ENCODE measurements around the gene VSTM2B.

Gene VSTM2B

DNA sequence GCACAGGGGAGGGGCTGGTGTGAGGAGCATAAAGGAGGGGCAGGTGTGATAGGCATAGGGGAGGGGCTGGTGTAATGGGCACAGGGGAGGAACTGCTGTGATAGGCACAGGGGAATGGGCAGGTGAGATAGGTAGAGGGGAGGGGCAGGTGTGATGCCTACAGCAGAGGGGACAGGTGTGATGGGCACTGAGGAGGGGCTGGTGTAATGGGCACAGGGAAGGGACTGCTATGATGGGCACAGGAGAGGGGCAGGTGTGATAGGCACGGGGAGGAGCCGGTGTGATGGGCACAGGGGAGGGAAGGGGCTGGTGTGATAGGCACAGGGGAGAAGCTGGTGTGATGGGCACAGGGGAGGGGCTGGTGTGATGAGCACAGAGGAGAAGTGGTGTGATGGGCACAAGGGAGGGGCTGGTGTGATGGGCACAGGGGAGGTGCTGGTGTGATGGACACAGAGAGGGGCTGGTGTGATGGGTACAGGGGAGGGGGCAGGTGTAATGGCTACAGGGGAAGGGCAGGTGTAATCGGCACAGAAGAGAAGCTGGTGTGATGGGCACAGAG, 40.8 kb downstream of the VSTM2B start:
- DNase-seq (ENCODE audit: low read depth): no peak

DNA sequence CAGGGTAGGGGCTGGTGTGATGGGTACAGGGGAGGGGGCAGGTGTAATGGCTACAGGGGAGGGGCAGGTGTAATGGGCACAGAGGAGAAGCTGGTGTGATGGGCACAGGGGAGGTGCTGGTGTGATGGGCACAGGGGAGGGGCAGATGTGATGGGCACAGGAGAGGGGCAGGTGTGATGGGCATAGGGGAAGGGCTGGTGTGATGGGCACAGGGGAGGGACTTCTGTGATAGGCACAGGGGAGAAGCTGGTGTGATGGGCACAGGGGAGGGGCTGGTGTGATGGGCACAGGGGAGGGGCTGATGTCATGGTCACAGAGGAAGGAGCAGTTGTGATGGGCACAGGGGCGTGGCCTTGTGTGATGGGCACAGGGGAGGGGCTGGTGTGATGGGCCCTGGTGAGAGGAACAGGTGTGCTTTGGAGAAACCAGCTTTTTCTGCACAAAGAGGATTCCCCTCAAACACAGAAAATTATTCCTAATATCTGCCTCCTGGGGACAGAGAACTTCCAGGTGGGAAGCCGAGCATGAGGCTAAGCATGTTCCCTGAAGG, 41.6 kb downstream of the VSTM2B start:
- no peak for DNase-seq (ENCODE audit: low read depth)

DNA sequence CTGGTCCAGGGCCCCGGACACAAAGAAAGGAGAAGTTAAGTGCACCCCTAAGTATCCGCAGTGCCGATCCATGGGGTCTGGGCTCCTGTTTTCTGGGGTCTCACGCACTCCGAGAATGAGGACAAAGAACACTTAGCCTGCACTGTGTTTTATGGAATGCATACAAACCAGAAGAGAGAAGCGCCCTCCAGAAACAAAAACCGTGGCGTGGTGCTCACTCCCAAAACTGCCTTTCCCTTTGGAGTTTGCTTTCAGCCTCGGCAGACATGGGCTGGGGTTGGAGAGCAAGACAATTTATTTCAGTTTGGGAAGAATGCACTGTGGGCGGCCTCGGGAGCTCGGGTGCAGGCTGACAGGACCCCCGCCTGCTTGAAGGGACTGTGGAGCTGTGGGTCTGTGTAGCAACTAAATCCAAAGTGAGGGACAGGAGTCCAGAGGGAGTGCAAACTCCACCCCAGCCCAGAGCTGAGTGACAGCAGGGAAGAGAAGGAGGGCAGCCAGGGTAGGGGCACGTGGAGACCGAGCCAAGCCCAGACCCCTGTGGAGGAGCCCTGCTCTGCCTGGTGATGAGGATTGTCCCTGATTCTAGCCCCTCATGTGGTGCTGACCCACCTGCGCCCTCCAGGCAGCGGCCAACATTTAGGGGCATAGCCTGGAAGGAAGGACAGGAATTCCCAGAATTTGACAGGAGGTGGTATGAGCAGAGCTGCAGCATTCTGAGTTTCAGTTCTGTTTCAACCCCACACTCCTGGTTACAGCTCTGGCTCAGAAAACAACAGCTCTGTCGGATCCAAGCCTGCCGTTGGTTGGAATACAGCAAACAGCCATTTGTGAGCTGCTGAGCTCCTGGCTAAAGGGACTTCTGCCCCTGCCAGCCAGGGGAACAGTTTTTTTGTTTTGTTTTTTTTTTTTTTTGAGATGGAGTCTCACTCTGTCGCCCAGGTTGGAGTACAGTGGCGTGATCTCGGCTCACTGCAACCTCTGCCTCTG, 42.5 kb downstream of the VSTM2B start:
- no peak for DNase-seq (ENCODE audit: low read depth)

DNA sequence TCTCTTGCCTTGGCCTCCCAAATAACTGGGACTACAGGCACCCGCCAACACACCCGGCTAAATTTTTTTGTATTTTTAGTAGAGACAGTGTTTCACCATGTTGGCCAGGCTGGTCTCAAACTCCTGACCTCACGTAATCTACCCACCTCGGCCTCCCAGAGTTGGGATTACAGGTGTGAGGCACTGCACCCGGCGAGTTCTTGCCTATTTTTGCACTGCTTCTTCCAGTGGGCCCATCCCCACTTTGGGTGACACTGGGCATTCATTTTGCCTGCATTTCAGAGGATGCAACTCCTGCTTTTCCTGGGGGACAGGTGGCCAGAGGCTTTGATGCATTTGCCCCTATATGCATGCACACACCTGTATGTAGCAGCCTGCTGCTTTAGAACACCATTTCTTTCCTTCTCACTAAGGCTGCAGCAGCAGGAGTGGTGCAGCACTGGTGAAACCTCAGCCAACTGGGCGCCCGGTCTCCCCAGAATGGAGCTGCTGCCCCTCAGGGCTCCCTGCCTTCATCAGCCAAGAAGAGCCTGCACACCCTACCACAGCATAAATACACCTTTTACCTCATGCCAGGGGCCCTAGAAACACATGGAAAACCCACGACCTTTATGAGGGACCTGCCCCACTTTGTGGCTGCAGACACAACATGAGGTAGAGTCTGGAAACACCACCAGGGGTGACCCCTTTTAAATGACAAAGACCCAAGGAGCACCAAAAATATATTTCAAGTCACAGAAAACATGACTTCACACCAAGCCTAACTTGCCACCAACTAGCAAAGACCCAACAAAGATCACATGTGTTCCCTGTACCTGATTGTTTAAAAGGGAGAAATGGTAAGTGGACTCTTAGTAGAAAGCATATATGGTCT, 43.5 kb downstream of the VSTM2B start:
- DNase-seq (ENCODE audit: low read depth): no peak

DNA sequence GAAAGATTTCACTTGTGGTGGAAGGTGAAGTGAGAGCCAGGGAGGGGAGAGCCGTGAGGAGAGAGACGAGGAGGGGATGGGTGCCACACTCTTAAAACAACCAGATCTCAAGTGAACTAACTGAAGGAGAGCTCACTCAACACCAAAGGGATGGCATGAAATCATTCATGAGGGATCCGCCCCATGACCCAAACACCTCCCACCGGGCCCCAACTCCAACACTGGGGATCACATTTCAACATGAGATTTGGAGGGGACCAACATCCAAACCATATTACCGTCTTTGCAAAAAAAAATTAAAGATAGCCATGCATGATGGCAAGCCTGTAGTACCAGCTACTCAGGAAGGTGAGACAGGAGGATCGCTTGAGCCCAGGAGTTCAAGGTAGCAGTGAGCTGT, 45.4 kb downstream of the VSTM2B start:
- no peak for DNase-seq (ENCODE audit: low read depth)

DNA sequence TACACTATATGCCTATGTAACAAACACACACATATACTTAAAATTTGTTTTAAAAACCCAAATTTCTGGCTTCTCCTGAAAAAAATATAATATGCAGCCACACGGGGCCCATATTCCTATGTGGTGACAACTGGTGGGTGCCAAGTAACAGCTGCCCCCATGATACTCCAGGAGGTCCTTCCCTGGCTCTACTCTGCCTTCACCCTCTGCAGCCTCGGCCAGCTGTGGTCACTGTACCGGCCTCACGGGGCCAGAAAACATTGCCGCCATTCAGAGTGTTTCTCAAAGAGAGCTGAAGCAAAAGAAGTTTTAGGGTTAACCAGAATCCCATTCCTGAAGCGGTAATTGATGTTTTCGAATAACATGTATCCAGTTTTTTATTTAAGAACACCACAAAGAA, 47.7 kb downstream of the VSTM2B start:
- DNase-seq (ENCODE audit: low read depth): no peak

DNA sequence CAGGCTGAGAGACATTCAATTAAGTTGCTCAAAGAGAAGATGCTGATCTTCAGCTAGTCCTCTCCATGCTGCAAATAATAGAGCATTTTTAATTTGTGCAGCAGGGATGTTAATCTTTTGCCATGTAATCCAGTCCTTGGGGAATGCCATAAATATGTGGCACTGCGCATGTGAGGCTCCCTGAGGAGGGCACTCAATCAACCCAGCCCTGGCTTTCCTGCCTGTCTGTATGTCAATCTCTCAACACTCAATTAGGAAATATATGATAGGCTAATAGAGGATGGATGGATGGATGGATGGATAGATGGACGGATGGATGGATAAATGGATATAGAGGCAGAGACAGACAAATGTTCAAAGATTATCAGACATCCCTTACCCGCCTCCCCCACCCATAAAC, 48.7 kb downstream of the VSTM2B start:
- no peak for DNase-seq (ENCODE audit: low read depth)

DNA sequence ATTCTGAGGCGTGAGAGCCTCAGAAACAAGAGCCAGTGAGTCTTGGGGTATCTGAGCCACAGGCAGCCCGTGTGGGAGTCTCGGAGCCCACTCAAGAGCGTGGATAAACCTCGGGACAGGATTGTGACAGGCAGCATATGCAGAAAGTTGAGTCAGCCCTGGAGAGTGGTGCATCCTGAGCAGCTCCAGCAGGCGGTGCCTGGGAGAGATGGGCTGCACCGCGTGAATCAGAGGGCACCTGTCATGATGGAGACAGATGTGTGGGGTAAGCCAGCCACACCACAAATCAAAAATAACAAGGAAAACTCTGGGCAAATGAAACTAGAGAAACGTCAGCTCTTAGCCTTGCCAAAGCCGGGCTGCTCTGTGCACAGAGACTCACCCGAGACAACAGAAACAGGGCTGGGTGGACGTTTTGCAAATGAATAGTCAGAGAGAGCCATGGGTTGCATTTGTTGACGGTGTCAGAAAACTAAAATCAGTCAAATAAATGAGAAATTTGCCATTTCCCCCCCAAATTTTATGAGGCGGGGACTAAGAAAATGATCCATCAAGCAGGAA, 50.3 kb downstream of the VSTM2B start:
- DNase-seq (ENCODE audit: low read depth): no peak

DNA sequence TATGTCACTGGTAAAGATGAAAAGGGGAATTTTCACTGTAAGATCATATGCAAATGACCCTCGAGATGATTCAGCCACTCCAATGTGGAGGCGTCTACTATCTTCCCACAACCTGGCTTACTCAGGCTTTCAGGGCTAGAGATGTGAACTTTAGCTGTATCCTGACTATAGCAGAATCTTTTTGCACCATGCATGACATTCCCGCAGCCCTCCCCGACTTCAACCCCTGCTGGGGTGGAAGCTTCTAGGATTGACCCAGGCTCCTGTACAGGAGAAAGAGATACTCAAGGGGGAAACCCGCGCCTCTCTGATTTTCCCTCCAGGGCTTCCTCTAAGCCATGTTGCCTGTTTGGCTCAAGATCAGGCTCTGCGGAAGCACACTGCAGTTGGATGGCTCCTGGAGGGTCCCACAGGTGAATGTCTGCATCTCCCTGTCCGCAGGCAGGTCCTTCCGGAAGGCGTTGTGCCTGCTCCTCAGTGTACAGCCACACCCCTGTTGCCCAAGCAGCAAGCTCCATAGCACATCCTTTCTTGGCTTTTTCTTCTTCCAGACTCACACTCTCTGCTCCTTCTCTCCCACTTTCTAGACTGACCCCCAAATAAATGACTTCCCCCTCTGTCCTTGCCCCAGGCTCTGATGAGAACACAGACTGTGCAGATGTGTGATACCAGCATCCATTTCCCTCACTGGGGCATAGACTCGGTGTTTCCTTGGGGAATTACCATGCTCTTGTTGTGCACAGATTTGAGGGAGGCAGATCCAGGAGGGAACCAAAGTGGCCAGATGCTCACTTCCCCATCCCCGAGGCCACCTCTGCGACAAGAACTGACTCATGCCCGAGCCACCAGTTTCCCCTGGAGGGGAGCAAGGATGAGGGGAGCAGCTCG, 51.2 kb downstream of the VSTM2B start:
- DNase-seq (ENCODE audit: low read depth): peak; percentile 39

DNA sequence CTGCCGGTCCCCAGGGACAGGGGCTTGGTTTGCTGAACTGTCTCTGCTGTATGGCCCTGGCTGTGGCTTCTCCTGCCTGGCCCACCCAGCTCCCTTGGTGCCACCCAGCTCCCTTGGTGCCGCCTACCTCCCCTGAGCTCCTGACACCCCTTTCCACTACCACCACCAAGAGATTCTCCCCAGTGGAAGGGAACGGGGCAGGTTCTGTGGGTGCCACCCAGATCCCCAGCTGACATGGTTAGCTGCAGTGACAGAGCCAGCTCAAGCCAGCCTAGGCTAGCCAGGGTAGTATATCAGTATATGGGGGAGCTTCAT, 51.8 kb downstream of the VSTM2B start:
- no peak for DNase-seq (ENCODE audit: low read depth)

DNA sequence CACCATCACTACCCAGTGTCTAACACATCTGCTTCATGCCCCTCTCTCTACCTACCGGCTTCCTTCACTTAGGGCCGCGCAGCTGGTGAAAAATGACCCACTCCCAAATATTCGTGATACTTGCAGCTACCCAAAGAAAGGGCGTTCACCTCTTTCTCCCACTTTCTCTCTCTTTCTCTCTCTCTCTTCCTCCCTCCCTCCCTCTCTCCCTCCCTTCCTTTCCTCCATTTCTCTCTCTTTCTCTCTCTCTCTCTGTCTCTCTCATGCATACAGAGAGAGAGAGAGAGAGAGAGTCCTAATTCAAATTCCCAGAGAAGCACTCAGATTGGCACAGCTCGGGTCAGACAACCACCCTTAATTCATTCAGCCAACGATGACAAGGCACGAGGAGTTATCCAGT, 52.6 kb downstream of the VSTM2B start:
- DNase-seq (ENCODE audit: low read depth): no peak

DNA sequence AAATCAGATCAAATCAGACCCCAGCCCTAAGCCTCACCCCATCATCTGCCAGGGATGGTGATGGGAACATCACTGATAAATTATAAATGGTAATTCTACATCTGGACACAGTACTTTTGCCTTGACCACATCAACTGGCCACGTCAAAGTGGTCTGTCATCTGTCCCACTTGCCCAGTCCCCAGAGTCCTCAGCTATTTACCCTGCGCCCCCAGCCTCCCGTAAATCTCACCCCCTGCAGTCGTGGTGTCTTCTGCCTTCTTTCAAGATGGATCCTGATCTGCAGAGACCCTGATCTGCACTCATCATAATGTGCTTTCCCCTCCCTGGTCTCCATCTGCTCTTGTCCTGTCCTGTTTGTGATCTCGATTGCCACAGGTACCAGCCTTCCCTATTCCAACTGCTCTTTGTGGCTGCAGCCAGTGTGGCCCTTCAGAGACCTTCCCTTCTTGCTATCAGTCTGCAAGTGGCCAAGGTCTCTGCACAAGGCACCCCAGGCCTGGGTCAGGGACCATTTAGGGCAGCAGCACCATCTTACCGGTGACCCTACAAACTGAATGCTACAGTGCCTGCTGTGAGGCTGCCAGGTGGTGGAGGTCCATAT, 53.6 kb downstream of the VSTM2B start:
- no peak for DNase-seq (ENCODE audit: low read depth)

DNA sequence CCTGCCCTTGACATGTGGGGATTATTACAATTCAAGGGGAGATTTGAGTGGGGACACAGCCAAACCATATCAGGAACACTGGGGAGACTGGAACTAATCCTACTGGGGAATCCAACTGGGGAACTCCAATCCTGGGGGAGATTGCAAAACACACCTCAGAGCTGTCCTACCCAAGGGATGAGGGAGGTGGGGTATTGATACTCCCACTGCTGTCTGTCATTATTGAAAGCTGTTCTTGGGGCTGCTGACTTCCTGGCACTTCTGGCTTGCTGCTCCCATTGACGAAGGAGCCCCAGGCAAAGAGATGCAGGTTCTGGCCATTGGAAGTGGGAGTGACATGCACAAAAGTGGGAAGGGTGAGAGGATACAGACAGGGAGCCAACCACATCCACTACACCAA, 55.6 kb downstream of the VSTM2B start:
- DNase-seq (ENCODE audit: low read depth): no peak

DNA sequence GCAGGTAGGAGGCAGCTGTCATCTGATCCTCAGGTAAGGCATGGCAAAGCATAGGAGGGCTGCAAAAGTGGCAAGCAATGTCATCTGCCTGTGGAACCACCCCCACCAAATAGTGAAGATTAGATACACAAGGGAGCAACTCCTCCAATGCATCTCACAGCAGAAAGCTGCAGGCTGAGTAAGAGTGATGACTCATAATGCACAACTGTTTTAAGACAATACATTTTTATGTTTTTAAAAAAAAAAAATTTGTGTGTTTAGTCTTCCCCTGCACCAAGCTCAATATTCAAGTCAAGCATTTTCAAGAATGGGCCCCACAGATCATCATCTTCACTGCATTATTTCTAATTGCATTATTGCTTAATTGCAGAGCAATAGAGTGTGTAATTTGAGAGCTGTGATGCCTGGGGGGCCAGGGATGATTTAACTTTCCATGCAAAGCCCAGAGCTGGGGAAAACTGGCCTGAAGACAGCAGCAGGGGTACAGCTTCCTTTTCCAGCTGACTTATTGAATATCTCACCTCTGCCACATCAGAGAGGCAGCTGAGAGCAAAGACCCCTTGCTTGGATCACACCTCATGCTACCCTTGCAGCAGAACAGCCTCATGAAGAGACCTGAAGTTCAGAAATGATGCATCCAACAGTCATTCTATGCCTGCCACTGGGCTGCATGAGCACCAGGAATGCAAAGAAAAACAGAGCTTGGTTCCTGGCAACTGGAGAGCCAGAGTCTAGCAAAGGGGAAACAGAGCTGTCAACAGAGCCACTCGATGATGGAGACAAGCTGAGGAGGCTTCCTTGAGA, 57.6 kb downstream of the VSTM2B start:
- DNase-seq (ENCODE audit: low read depth): no peak

DNA sequence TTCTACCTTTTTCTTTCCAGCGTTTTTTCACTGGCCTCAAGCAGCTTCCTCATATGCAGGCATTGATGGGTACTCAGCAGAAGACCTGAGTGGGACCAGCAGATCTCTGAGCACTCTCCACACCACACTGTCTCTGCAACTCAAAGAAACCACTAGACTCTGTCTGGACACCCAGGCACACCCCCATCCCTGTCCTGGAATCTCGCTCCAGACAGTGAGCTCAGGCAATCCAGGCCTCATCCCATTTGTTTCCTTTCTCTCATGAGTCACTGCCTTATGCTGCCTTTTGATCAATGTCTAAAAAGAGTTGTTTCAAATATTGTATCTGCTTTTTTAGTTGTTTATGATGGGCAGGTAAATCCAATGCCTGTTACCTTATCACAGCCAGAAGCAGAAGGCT, 60.6 kb downstream of the VSTM2B start:
- no peak for DNase-seq (ENCODE audit: low read depth)

DNA sequence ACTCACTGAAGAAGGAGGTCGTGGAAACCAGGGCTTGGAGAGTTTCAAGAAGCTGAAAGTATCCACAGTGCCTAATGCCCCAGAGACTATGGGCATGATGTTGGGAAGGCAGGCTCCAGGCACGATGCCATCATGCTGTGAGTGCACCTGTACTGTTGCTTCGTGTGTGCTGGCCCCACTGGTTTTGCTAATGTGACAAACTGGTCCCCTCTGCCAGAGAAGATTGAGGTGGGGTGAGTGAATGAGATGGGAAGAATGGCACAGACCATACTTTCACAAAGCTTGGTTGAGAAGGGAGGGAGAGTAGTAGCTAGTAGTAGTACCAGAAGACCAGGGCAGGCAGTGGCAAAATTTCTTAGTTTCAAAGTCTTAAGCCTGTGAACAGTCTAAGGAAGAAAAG, 61.3 kb downstream of the VSTM2B start:
- no peak for DNase-seq (ENCODE audit: low read depth)

DNA sequence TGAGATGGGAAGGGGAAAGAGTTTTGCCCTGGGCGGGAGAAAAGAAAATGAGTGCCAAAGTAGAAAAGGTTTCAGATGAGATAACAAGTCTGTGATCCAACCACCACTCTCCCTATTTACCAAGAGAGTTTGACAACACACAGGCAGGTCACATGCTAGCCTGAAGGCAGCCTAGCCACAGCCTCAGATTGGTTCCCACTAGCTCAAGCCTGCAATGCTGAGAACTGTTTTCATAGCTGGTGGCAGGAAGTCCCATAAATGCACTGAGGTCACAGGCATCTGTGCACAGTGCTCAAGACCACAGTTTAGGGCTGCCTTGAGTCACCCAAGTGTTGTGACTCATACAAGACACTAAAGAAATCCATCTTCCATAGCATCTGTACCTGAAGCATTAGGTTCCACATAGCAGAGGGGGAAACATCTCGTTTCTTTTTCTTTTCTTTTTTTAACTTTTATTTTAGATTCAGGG, 61.8 kb downstream of the VSTM2B start:
- peak; percentile 56 for DNase-seq (ENCODE audit: low read depth)

DNA sequence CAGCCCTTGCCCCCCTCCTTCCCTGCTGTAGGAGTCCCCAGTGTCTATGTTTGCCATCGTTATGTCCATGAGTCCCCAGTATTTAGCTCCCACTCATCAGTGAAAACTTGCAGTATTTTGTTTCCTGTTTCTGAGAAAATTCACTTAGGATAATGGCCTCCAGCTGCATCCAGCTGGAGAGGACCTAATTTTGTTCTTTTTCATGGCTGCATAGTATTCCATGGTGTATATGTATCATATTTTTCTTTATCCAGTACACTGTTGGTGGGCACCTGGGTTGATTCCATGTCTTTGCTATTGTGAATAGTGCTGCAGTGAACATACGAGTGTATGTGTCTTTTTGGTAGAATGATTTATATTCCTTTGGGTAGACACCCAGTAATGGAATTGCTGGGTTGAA, 62.3 kb downstream of the VSTM2B start:
- DNase-seq (ENCODE audit: low read depth): no peak

DNA sequence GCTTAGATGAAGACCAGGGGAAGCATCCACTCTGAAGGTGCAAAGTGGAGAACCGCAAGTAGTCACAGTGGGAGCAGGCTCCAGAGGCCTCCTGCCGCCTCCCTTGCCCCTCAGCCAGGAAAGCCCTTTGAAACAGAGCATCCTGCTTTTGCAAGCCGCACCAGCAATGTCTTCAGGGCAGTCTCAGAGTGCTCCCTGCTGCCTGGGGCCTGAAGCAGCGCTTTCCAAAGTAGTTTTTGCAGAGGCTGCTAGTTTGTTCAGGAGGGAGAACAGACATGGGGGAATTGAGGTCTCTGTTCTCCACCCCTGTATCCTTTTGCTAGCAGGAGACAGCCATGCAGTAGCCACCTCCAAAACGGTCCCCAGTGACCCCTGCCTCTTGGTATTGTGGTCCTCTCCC, 64.5 kb downstream of the VSTM2B start:
- DNase-seq (ENCODE audit: low read depth): no peak

DNA sequence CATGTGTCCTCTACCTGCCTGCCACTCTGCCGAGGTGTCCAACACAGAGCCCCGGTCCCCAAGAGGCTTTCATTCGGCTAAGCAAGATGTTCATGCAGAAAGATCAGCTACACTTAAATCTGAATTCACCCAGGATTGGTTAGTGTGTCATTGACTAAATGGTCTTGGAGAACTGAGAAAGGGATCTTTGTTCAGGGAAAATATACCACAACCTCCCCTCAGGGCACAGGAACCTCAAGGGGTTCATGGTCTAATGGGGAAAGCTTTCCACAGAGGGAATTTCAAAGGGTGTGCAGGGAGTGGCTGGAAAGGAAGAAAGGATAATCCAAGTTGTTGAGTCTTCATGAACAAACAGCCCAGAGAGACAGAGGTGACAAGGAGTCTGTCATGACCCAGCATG, 65.9 kb downstream of the VSTM2B start:
- no peak for DNase-seq (ENCODE audit: low read depth)

All from activated T-cell treated with anti-CD3 and anti-CD28 coated beads for 24 hours (primary cell).